Duodenal mucosa (tissue), 2 donors: ENCODE results near the gene MAN1C1.

Experiments used
- H3K27ac ChIP-seq: one replicate; pipeline ENCODE4 v1.7.0; 2013; ENCODE audit warnings: low read depth, low read length
- H3K27me3 ChIP-seq, 2 donors: one replicate each; pipeline ENCODE4 v1.7.0; 2013; ENCODE audit warnings: low read length in 2 of 2, control low read depth in 1 of 2; ENCODE audit not compliant: insufficient read depth in 2 of 2, control insufficient read depth in 1 of 2
- H3K36me3 ChIP-seq, 2 donors: one replicate each; pipeline ENCODE4 v1.7.0; 2013; ENCODE audit warnings: low read length in 2 of 2, control low read depth in 1 of 2; ENCODE audit not compliant: insufficient read depth in 2 of 2, control insufficient read depth in 1 of 2
- H3K4me1 ChIP-seq, 2 donors: one replicate each; pipeline ENCODE4 v1.7.0; 2013; ENCODE audit warnings: low read length in 2 of 2, control low read depth in 1 of 2; ENCODE audit not compliant: insufficient read depth in 2 of 2, control insufficient read depth in 1 of 2
- H3K4me3 ChIP-seq, 2 donors: one replicate each; pipeline ENCODE4 v1.7.0; 2013; ENCODE audit warnings: low read length in 2 of 2, low read depth in 1 of 2
- H3K9ac ChIP-seq, 2 donors: one replicate each; pipeline ENCODE4 v1.7.0; 2013; ENCODE audit warnings: low read length in 2 of 2, low read depth in 1 of 2
- H3K9me3 ChIP-seq, 2 donors: one replicate each; pipeline ENCODE4 v1.7.0; 2013; ENCODE audit warnings: low read length in 2 of 2, control low read depth in 1 of 2; ENCODE audit not compliant: control insufficient read depth in 1 of 2

The MAN1C1 gene

DNA sequence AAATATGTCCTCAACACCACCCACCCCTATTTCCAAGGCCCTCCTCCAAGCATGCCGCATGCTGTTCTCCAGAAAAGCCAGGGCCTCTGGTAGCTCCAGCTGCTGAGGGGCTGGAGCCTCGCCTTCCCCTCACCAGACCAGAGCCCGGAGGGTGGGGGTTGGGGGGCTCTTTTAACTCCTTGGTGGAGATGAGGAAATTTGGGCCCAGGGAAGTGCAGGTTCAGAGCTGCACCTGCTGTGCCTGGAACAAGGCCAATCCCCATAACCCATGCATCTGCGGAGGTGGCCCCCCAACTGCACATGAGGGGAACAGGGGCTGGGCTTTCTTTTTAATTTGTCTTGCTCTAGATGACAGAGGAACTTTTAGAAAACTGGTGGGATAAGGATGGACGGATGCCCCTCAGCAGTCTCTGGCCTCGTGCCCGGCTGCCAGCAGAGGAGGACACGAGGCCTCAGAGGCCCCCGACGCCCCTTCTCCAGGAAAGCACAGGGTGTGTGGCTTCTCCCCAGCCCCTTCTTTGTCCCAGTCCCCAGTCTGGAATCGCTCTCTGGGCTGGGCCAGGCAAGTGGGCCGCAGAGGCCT lies 182.9 kb downstream of the MAN1C1 start:
- peak overlapping the region; percentile 54 to 65 for H3K4me3 ChIP-seq
- no peaks in the 10 kb centered on the region for H3K9me3 ChIP-seq
- H3K4me1 ChIP-seq, result peaks cover 12 to 30% of the 10 kb centered on the region in 2 donors
- H3K9ac ChIP-seq, result peak overlapping the region; percentile 51 to 63
- no peaks in the 10 kb centered on the region for H3K36me3 ChIP-seq
- no peaks in the 10 kb centered on the region for H3K27me3 ChIP-seq
- no peak overlapping the region for H3K27ac ChIP-seq

GRCh38 chr1:25799935-25800702 lies 183.5 kb downstream of the MAN1C1 start, which contains the start of gene SELENON:
TSS of gene SELENON (plus strand) at chr1:25800193. CDS start at chr1:25800231, 38 bp downstream.
- peak within 1 kb of the TSS; percentile 72 to 76 for H3K4me3 ChIP-seq
- peak within 1 kb of the TSS; percentile 54 to 77 for H3K9ac ChIP-seq
- no peaks in the 10 kb centered on the region for H3K9me3 ChIP-seq
- H3K27me3 ChIP-seq, result no peaks in the 10 kb centered on the region
- peaks cover 0 to 3% of the 10 kb centered on the region in 2 donors for H3K36me3 ChIP-seq
- peaks cover 12 to 30% of the 10 kb centered on the region in 2 donors for H3K4me1 ChIP-seq
- peak within 1 kb of the TSS; percentile 3 for H3K27ac ChIP-seq

- H3K27ac ChIP-seq, result peak overlapping the region; percentile 3
- peaks cover 0 to 10% of the 10 kb centered on the region in 2 donors for H3K36me3 ChIP-seq
- H3K9ac ChIP-seq, result peak overlapping the region; percentile 54 to 77
- H3K27me3 ChIP-seq, result no peaks in the 10 kb centered on the region
- H3K9me3 ChIP-seq, result no peaks in the 10 kb centered on the region
- peaks cover 12 to 30% of the 10 kb centered on the region in 2 donors for H3K4me1 ChIP-seq
- H3K4me3 ChIP-seq, result peak overlapping the region; percentile 72 to 76
Observed at GRCh38 chr1:25800703-25801377, 184.2 kb downstream of the MAN1C1 start.

GRCh38 chr1:25802915-25803314 lies 186.3 kb downstream of the MAN1C1 start:
- H3K9ac ChIP-seq, result no peak overlapping the region
- no peak overlapping the region for H3K27ac ChIP-seq
- peaks cover 10 to 34% of the 10 kb centered on the region in 2 donors for H3K4me1 ChIP-seq
- peaks cover 0 to 15% of the 10 kb centered on the region in 2 donors for H3K36me3 ChIP-seq
- no peaks in the 10 kb centered on the region for H3K9me3 ChIP-seq
- no peak overlapping the region for H3K4me3 ChIP-seq
- H3K27me3 ChIP-seq, result no peaks in the 10 kb centered on the region

DNA sequence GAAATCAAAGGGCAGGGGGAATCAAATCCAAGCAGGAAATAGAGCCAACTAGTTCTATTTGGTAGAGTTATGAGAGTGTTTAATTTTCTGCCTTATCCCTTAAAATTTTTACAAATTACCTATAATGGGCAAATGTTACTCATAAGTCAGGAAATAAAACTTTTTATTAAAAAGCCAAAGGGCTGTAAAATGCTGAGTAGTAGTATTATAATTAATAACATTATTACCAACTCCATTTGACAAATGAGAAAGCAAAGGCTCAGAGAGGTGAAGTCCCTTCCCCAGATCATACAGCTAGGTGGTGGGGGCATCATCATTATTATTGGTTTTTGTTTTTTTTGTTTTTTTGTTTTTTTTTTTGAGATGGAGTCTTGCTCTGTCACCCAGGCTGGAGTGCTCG lies 186.8 kb downstream of the MAN1C1 start:
- H3K27me3 ChIP-seq, result no peaks in the 10 kb centered on the region
- no peak overlapping the region for H3K9ac ChIP-seq
- H3K4me3 ChIP-seq, result no peak overlapping the region
- peaks cover 0 to 15% of the 10 kb centered on the region in 2 donors for H3K36me3 ChIP-seq
- no peak overlapping the region for H3K27ac ChIP-seq
- H3K9me3 ChIP-seq, result no peaks in the 10 kb centered on the region
- H3K4me1 ChIP-seq, result peaks cover 13 to 35% of the 10 kb centered on the region in 2 donors

DNA sequence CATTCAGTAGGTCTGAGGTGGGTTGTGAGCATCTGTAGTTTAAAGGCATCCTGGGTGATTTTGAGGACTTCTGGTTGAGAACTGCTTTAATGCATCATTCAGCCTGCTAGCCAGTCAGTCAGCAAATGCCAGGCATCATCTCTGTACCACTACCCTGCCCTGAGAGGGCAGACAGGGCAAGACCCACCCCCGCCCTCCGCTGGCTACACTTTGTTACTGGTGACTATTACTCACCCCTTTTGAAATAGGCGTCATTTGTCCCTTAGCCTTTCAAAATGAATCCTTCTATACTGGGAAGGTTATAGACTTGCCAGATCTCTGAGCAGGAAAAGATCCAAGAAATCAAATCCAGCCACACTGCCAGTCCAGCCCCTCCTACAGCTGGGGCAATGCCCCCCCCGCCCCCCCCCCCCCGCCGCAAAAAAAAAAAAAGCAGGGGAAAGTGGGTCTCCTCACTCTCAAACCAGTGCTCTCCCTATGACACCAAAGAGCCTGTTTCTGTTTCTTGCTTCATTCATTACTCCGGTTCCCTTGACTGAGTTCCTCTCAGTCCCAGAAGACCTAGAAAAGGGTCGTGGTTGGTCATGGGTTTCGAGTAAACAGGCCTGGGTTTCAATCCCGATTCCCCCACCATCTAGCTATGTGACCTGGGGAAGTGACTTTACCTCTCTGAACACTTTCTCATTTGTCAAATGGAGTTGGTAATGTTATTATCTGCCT lies 187.8 kb downstream of the MAN1C1 start:
- no peak overlapping the region for H3K9ac ChIP-seq
- no peaks in the 10 kb centered on the region for H3K27me3 ChIP-seq
- peaks cover 13 to 32% of the 10 kb centered on the region in 2 donors for H3K4me1 ChIP-seq
- H3K36me3 ChIP-seq, result peaks cover 5 to 15% of the 10 kb centered on the region in 2 donors
- no peak overlapping the region for H3K27ac ChIP-seq
- H3K4me3 ChIP-seq, result no peak overlapping the region
- no peaks in the 10 kb centered on the region for H3K9me3 ChIP-seq

GRCh38 chr1:25804964-25805862 lies 188.6 kb downstream of the MAN1C1 start:
- Histone ChIP-seq H3K4me1 (peaks cover 10 to 33% of the 10 kb centered on the region in 2 donors), H3K9ac (no peak overlapping the region), H3K4me3 (no peak overlapping the region)

DNA sequence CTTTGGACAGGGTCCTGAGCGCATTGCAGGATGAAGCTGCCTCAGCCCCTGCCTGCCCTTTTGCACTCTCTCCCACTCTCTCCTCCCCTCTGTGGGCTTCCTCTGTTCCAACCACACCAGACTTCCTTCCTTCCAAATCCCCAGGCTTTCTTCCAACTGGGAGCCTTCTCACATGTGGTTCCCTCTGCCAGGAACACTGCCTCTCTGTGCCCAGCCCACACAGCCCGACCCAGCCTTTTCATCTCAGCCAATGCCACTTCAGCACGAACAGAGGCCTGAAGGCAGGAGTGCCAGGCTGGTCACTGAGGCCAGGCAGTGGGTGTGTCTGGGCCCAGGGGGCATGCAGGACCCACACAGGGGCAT lies 189.3 kb downstream of the MAN1C1 start:
- Histone ChIP-seq H3K27me3 (no peaks in the 10 kb centered on the region), H3K36me3 (peaks cover 8 to 15% of the 10 kb centered on the region in 2 donors), H3K4me3 (no peak overlapping the region), H3K9me3 (no peaks in the 10 kb centered on the region), H3K9ac (no peak overlapping the region), H3K4me1 (peaks cover 10 to 35% of the 10 kb centered on the region in 2 donors), H3K27ac (no peak overlapping the region)

More at GRCh38 chr1:25804964-25805862, 188.6 kb downstream of the MAN1C1 start:
- Histone ChIP-seq H3K27me3 (no peaks in the 10 kb centered on the region), H3K36me3 (peaks cover 8 to 15% of the 10 kb centered on the region in 2 donors), H3K27ac (no peak overlapping the region), H3K9me3 (no peaks in the 10 kb centered on the region)

DNA sequence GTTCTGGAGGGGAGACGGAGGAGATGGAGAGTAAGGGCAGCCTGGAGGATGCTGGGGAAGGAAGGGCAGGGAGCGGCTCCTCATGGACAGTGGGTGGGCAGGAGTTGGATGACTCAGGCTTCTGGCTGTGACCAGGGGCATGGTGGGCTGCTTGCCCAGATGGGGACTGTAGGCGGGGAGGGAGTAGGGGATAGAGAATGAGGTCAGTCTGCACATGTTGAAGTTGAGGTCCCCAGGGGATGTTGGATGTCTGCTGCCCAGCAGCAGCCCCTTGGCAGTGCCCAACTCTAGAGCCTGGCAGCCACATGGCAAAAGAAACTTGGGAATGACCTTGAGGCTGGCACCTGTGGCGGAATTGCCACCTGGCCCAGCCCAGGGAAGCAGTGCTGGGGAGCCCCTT lies 189.8 kb downstream of the MAN1C1 start:
- H3K27me3 ChIP-seq, result no peaks in the 10 kb centered on the region
- peaks cover 8 to 18% of the 10 kb centered on the region in 2 donors for H3K36me3 ChIP-seq
- H3K4me3 ChIP-seq, result no peak overlapping the region
- no peaks in the 10 kb centered on the region for H3K9me3 ChIP-seq
- peaks cover 10 to 36% of the 10 kb centered on the region in 2 donors for H3K4me1 ChIP-seq
- H3K27ac ChIP-seq, result no peak overlapping the region
- no peak overlapping the region for H3K9ac ChIP-seq
